ENCODE measurements around the gene DHTKD1.

DNA sequence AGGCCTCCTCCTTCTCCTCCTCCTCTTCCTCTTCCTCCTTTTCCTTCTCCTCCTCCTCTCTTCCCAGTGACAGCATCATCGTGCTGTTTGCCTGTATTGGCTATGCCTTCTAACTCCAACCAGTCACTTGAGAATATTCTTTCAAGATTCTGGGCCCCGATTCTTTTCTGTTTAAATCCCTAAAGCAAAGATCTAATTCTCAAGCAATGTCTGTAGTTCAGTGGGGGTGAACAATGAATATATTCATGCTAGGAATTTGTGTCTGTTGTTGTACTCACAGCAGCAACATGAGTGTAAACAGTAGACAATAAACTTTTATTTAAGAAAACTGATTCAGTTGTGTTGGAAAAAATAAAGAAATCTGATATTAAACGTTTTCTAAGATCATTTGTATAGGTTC lies 96.3 kb downstream of the DHTKD1 start:
- TF ChIP-seq, protein P1, sequence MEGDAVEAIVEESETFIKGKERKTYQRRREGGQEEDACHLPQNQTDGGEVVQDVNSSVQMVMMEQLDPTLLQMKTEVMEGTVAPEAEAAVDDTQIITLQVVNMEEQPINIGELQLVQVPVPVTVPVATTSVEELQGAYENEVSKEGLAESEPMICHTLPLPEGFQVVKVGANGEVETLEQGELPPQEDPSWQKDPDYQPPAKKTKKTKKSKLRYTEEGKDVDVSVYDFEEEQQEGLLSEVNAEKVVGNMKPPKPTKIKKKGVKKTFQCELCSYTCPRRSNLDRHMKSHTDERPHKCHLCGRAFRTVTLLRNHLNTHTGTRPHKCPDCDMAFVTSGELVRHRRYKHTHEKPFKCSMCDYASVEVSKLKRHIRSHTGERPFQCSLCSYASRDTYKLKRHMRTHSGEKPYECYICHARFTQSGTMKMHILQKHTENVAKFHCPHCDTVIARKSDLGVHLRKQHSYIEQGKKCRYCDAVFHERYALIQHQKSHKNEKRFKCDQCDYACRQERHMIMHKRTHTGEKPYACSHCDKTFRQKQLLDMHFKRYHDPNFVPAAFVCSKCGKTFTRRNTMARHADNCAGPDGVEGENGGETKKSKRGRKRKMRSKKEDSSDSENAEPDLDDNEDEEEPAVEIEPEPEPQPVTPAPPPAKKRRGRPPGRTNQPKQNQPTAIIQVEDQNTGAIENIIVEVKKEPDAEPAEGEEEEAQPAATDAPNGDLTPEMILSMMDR (conservative IDR thresholded peaks at IDR 0.05 in 1 of 2, IDR thresholded peaks at IDR 0.05 in 1 of 2; ENCODE audit: low read depth in 1 of 2, low read length in 2 of 2): no peak
- no peak for TF ChIP-seq EZH2 (IDR thresholded peaks at IDR 0.05; ENCODE audit: low read length, missing control alignments)
